GM21825 (cell line): Measurements from ENCODE around the gene RAB3A.
"Not testable (repeated sequence)": the region's sequence is repeated elsewhere in the genome, so short reads cannot be mapped to it uniquely, and the experiment has no call there.

ENCODE experiments used
- ATAC-seq: cut with Tn5 transposase; IDR thresholded peaks from one replicate; pipeline ENCODE4 v1.9.1; 2021; ENCODE audit warnings: mild to moderate bottlenecking, moderate library complexity; ENCODE audit not compliant: unreplicated experiment

Gene RAB3A

DNA sequence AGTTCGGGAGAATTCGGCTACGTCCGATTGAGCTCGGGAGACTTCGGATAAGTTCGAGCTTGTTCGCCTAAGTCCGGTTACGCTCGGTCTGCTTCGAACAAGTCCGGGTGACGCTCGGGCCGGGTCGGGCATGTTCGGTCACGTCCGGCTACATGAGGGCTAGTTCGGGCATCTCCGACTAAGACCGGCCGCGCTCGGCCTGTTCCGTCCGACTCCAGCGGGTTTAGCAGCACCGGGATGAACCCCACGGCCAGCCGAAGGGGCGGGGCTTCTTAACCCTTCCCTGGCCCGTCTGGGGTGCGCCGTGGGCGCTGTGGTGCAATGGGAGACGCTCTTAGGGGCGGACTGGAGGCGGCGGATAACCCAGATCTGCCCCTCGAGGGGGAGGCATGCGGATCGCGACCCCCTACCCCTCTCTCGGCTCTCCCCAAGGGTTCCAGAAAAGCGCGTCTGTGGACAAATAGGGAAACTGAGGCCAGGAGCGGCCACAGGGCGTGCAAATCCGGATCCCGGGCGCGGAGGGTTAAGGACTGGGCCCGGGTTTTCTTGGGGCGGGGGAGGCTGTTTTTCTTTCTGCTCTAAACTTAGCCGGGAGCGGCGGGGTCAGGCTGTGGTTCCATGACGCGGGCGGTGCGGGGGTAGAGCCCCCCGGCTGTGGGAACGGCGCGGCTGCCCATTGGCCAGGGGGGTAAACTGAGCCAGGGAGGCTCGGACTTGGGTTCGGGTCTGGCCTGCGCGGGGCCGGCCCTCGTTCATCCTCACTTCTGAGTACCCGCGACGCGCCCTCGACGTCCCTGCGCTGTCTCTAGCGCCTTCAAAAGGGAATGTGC is 20.9 kb upstream of the RAB3A start:
- ATAC-seq = peak; percentile 76

DNA sequence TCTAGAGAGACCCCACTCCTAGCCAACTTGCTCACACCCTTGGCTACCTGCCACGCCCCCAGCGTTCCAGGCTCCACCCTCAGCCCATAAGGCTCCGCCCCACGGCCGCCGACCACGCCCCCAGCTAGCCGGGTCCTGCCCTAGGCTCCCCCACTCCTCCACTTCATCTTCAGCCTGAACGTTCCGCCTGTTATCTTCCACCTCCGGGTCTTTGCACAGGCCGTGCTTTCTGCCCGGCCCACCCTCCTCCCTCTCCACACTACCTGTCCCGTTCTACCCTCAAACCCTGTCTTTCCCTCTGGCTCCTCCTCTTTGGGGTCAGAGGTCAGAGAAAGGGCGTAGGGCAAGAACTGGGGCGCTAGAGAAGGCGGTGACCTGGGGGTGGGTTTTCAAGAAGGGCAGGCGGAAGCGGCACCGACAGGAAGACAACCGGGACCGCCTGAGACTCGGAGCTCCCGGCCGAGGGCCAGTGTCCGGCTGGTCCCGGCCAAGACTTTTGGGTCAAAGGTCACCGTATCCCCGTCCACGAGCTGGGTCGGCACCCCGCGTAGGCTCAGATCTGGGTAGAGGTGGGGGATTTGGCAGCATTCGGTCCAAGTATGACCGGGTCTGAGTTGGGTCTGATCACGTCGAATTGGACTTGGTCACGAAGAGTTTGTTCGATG is 20.1 kb upstream of the RAB3A start:
- ATAC-seq = no peak

DNA sequence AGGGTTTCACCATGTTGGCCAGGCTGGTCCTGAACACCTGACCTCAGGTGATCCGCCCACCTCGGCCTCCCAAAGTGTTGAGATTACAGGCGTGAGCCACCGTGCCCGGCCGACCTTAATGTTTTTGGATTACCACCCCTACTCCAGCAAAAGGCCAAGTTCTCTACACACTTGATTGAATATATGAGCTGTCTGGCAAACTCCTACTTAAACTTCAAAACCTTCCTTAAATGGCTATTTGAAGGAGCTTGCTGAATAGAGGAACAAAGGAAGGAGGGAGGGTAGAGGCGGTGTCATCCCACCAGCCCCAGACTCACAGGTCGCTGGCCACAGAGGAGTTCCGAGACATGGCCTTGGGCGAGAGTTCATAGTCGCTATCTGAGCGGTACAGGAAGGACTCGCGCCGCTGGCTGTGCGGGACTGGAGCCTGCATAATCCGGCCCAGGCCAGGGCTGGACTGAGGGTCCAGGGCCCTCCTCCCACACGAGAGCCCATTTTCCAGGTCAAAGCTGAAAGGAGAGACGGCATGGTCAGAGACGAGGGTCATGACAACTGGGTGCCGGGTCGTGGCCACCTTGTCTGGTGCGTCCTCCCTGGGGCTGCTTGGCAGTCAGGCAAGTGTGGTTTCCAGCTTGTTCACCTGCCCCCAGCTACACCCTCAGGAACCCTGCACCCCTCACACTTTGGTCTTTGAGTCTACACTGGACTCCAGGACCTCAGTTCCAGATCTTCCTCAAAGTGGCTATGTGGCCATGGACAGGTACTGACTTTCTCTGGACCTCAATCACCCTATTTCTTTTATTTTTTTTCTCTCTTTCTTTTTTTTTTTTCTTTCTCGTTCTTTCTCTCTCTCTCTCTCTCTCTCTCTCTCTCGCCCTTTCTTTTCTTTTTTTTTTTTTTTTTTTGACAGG is 18.2 kb upstream of the RAB3A start:
- ATAC-seq = no peak

DNA sequence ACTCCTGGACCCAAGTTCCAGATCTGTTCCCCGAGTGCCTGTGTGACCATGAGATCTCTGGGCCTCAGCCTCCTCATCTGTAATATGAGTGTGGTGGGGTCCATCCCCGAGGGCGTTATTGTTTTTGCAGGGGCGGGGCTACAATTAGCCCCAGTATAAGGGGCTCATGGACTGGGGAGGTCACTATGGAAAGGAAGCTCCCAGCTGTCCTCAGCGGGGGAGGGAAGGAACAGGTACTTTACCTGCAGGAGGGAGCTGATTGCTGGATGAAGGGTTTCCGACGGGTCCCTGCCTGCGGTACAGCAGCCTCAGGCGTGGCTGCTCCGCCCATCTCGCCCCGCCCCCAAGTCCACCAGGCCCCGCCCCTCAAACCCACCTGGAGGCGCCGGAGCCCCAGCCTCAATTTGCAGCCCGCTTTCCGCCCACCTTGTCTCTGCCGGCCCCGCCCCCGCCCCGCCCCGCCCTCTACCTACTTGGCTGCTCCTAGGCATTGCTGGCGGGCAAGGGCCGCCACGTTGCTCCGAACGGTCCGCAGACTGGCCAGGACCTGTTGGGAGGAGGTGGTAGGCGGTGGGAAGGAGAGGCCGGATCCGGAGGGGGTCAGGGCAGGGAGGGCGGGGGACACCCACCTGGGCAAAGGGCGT is 16.9 kb upstream of the RAB3A start:
- no peak for ATAC-seq

DNA sequence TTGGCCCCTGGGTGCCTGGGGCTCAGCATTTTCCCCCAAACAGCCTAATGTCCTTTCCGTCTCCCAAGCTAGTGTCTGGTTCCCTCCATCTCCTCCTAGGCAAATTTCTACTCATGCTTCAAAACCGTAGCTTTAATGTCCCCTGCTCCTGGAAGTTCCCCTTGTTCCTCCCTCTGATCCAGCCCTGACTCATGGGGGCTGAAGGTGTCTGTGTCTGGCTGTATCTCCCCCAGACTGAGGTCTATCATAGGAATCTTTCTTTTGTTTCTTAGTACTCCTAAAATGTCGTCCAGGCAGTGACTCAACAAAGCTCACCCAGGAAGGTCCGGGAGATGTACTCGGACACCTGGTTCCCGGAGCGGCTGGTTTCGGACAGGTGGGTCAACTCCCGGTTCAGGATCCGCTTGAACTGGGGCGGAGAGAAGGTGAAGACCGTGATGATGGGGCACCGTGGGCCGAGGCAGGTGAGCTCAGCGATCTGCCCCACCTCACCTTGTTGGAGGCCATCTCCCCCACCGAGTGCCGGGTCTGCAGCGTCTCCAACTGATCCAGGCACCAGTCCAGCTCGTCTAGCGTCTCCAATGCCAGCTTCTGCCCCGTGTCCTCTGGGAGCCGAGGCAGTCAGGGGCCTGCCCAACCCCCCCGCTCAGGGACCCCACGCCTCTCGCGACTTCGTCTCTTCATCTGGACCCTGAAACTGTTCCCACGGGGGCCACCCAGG is 16.2 kb upstream of the RAB3A start:
- ATAC-seq = no peak

DNA sequence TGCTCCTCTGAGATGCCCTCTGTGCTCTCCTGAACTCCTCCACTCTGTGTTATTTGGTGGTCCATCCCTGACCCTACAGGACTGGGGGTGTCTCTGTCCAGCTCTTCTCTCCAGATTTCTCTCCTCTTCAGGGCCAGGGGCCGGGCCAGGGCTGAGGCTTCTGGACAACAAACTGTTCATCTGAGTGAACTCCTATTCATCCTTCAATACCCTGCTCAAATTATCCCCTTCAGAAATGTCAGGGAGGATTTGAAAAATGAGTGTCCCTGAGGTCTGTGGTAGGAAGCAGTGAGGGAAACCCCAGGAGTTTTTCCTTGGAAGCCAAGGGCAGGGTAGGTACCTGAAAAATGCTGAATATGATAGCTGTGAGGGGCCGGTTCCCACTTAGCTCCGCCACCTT is 14.8 kb upstream of the RAB3A start:
- ATAC-seq = no peak

DNA sequence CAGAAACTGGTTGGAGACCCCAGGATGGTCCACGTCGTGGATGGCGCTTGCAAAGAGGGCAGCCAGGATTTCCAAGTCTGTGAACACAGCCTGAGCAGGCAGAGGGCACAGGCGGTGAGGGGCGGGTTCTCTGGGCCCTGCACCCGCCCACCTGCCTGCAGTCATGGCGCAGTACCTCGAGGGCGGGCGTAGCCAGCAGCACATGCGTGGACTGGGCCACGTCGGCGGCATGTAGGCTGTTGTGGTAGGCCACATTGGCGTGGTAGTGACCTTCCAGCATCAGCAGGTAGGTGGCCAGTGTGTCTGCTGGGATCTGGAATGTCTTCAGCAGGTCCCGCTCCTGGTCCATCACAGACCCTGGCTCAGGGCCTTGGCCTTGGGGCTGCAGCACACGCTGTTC is 14.3 kb upstream of the RAB3A start:
- no peak for ATAC-seq

DNA sequence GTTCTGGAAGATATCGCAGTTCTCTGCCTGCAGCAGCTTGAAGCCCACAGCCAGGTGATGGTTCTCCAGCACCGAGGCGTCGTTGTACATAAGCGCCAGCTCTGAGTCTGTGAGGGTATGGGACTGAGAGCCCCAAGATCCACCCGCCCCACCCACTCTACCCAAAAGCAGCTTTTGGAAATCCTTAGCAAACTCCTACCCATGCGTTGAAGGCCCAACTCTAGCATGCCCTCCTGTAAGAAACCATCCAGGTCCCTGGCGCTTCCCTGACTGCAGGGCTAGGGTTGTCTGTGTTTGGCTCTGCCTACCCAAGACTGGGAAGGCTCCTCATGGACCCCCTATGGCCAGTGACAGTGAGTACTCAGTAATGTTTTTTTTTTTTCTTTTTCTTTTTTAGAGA is 12.9 kb upstream of the RAB3A start:
- ATAC-seq = no peak

DNA sequence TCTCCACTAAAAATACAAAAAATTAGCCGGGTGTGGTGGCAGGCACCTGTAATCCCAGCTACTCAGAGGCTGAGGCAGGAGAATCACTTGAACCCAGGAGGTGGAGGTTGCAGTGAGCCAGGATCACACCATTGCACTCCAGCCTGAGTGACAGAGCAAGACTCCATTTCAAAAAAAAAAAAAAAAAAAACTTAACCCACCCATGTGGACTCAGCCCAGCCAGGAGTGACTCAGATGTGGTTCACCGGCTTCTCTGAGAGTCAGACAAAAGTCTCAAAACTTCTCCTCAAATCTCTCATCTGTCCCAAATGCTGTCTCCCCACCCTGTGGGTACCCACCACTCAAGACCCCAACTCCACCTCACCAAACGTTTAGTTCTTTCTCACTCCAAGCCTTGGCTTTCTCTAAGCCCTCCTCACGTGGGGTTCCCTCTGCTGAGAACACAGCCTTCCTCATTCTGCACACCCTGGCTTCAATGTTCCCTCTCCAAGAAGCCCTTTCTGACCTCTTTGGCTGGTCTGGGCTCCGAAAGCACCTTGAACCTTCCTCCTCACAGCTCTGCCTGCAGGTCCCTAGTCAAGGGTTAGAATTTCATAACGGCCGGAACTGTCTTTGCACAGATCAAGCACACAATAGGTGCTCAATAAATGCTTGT is 11.1 kb upstream of the RAB3A start:
- ATAC-seq = no peak

DNA sequence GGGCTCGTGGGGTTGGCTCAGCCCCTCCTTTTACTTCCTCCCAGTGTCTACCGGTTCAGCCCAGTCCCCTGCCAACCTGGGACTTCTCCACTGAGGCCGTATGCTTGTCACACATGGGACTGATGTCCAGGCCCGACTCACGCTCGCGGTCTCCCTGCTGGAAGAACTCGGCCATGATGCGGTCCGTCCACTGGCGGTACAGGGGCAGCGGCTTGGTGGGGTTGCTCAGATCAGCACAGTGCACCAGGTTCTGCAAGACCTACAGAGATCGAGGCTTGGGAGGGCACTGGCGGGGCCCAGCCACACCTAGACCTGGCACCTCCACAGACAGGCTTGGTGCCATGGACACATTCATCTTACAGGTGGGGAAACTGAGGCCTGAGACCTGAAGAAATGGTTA is 7.8 kb upstream of the RAB3A start:
- ATAC-seq = no peak

DNA sequence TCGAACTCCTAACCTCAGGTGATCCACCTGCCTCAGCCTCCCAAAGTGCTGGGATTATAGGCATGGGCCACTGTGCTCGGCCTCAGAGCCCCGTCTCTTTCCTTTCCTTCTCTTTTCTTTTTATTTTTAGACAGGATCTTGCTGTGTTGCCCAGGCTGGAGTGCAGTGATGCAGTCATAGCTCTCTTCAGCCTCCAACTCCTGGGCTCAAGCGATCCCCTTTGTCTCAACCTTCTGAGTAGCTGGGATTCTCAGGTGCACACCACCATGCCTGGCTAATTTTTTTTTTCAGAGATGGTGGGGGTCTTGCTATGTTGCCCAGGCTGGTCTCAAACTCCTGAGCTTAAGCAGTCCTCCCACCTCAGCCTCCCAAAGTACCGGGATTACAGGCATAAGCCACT is 6.1 kb upstream of the RAB3A start:
- not testable (repeated sequence) for ATAC-seq

DNA sequence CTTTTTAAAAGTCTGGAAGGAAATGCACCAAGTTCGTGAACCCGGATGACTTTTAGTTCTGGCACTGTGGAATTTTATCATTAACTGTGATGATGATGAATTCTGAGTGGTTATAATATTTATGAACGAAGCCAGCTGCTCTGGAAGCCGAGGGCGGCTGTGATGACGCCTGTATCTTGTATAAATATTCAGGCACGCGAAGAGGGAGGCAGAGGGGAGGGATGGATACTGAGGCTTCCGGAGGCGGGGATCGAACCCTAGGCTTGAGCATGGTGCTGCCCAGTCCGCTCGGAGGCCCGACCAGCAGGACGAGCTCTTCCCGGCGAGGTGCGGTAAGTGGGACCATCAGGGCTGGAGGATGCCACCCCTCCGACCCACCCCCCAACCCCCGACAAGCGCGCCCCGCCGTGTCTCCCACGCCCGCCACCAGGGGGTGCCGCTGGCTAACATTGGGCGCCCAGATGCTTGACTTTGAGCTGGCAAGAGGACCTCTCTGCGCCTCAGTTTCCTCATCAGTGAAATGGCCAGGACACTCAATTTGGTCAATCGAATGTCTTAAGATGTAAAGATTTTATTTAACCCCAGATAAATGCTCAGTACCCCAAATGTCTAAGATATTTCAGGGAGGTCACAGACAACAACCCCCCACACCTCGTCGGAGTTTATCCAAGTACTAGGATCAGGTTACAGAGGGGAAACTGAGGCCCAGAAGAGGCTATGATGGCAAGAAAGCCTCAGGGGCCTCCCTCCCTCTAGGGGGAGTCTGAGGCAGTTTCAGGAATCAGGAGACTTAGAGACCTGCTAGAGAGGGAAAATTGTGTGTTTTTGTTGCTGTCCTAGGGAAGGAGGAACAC is 4.5 kb upstream of the RAB3A start:
- ATAC-seq = no peak

DNA sequence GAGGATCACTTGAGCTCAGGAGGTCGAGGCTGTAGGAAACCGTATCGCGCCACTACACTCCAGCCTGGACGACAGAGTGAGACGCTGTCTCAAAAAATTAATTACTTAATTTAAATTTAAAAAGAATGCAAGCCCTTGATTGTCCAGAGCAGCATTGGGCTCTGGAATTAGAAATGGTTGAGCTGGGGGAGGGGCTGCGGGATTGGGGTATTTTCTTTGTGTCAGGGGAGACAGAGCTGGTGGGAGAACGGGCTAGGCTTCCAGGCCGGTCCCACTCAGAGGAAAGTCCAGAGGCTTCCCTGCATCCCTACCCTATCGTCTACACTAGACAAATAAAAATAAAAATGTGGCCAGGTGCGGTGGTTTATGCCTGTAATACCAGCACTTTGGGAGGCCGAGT is 2.2 kb upstream of the RAB3A start:
- no peak for ATAC-seq

DNA sequence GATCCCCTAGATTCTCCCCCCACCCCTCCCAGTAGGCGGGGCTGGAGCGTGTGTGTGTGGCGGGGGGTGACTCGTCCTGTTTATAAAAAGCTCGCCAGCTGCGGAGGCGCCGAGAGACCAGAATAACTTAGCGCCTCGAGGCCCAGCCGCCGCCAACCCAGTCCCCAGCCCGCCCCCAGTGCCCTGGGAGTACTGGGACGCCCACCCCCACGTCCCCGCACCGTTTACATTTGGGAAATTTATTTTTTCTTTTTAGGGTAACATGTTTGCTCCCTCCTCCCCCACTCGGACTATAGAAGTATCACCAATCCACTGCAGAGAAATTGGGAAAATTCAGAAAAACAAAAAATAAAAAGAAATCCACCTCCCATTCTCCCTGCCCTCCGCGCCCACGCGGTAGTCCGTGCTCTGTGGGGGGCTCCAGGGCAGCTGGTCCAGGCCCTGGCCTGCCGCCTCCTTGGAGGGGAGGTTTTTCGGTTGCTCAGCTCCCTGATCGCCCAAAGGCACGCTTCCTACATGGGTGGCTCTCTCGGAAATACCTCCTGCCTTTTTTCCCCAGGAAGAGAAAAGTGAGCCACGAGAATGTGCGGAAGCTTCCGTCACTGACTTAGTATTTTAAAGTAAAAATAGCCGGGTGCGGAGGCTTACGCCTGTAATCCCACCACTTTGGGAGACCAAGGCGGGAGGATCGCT is 1.5 kb upstream of the RAB3A start:
- ATAC-seq = no peak

DNA sequence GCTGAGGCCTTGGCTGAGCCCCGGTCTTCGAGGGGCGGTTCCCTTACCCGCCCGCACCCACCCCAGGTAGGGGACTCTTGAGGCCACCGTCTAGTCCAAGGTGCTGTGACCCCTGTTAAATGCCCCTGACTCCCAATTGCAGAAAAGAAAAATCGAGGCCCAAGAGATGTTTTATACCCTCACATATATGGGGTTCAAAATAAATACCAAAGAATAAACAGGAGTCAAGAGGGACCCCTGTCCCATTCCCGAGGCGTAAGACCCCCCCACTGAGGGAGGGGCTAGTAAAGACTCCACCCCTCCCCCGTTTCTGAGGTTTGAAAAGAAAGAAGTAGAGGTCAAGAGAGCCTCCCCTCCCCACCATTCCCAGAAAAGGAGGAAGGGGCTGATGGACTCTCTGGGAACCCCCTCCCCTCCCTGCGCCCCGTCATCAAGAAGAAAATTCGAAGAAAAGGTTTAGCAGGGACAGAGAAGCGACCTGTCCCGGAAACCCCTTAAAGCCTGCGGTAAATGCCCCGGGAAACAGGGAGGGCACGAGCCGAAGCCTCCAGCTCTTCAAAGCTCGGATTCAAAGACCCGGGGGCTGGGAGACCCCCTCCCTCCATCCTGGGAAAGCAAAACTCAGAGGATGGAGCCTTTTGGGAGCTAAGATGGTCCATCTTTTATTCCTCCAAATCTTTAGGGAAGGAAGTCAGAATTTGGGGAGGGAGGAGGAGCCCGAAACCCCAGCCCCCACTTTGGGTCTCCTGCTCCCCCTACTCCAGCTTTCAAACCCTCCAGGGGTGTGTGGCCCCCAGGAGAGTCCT is 755 bp upstream of the RAB3A start:
- ATAC-seq = peak; percentile 12

DNA sequence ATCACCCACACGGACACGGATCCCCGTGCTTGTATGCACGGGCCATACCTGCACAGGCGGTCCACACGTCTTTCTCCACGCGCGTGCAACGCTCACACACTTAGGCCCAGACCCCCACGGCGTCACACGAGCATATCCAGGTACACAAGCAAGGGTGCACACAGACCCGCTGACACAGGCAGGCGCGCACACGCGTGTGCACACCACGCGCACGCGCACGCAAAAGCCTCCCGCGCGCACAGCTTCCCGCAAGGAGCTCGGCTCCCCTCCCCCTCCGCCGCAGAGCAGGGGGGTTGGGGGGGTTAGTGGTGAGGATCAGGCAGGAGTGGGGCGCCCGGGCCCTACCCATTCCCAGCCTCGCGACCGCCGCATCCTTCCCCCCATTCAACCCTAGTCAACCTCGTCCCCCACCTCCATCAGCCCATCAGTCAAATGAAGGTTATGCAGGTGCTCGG is 407 bp downstream of the RAB3A start:
- peak; percentile 3 for ATAC-seq

DNA sequence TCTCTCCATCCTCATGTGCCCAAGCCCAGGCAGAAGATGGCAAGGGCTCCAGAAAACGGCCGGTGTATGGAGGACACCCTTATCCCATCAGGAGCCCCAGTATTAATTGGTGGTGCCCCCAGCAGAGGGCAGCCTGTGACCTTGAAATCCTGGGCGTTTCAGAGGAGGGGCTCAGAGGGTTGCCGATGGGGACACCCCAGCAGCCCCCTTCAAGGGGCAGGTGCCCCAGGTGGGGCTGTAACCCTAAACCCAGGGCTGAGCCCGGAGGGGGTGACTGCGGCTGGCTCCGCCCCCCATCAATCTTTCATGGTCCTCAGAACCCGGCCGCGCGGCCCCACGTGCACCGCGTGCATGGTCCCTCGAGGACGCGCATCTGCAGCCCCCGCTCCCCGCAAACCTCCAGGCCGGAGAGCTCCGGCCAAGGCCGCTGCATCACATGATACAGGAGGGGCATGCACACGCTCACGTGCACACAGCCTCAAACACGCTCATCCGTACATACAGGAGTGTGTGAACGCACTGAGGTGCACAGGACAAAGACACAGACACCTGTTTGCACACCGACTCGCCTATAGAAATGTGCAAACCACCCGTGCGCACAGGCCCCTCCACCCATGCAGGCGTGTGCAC is 949 bp downstream of the RAB3A start:
- no peak for ATAC-seq
